Activated CD4-positive, alpha-beta T cell treated with anti-CD3 and anti-CD28 coated beads, Interleukin-2, Interleukin-4, amounts not matched to agents 100 ng/mL and 50 ng/mL, durations not matched to agents 16 hours and 8 hours (primary cell): ENCODE results near the gene NOL12.
"Not testable (repeated sequence)": the region's sequence is repeated elsewhere in the genome, so short reads cannot be mapped to it uniquely, and the experiment has no call there.

ENCODE experiments used
- DNase-seq: peaks from one replicate; pipeline ENCODE4 v3.0.0-alpha.2; 2020; ENCODE audit warnings: low spot score

Gene NOL12

DNA sequence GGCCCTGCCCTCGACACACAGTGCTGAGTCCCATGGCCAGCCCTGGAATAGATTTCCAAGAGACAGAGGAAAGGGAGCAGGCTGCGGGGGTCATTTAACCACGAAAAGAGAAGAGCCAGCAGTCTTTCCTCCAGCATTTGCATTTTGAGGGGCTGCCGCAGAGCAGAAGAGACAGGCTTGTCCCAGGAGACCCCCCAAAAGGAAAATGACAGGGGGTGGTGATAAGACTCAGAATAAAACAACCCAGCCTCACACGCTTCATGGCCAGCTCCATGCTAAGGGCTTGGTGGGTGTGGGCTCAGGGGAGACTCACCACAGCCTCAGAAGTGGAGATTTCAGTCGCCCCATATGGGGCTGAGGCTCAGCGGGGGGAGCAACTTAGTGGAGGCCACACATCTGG is 27.6 kb downstream of the NOL12 start:
- DNase-seq = no peak

DNA sequence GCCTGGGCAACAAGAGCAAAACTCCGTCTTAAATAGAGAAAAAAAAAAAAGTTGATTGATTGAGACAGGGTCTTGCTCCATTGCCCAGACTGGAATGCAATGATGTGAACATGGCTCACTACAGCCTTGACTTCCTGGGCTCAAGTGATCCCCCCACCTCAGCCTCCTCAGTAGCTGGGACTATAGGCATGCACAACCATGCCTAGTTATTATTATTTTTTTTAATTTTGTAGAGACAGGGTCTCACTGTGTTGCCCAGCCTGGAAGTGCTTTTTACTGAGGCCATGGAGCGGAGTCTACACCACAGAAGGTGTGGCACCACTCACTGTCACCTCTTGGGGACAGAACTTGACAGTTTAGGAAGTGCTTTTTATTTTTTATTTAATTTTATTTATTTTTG is 28.5 kb downstream of the NOL12 start:
- DNase-seq = no peak

- DNase-seq = no peak
Measured at GRCh38 chr22:37715760-37716159, 29.6 kb downstream of the NOL12 start.

GRCh38 chr22:37716708-37717107 is 30.6 kb downstream of the NOL12 start:
- no peak for DNase-seq

- DNase-seq = not testable (repeated sequence)
Measured at GRCh38 chr22:37717235-37717634, 31.1 kb downstream of the NOL12 start.

- DNase-seq = not testable (repeated sequence)
Measured at GRCh38 chr22:37717746-37718305, 31.7 kb downstream of the NOL12 start.

- DNase-seq = no peak
Measured at GRCh38 chr22:37725551-37726240, 39.6 kb downstream of the NOL12 start.

DNA sequence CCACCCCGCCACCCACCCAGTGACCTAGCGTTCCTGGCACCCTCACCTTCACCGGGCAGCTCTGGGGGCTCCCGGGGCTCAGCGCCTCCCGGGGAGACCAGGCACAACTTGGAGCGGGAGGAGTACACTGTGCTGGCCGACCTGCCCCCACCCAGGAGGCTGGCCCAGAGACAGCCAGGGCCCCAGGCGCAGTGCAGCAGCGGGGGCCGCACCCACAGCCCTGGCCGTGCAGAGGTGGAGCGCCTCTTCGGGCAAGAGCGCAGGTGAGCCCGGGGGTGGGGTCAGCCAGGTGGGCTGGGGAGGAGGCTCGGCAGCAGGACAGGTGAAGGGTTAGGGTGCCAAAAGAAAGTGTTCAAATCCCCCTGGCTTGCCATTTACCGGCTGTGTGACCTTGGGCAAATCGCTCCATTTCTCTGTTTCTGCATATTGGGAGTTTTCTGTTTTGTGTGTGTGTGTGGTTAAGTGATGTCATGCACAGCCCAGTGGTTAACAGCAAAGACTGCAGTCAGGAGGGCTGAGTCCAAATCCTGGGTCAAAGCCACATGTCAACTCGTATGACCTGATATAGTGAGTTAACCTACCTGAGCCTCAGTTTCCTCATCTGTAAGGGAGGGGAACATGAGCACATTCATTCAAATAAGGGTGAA is 40.2 kb downstream of the NOL12 start:
- DNase-seq = no peak

GRCh38 chr22:37728620-37729019 is 42.5 kb downstream of the NOL12 start:
- no peak for DNase-seq

DNA sequence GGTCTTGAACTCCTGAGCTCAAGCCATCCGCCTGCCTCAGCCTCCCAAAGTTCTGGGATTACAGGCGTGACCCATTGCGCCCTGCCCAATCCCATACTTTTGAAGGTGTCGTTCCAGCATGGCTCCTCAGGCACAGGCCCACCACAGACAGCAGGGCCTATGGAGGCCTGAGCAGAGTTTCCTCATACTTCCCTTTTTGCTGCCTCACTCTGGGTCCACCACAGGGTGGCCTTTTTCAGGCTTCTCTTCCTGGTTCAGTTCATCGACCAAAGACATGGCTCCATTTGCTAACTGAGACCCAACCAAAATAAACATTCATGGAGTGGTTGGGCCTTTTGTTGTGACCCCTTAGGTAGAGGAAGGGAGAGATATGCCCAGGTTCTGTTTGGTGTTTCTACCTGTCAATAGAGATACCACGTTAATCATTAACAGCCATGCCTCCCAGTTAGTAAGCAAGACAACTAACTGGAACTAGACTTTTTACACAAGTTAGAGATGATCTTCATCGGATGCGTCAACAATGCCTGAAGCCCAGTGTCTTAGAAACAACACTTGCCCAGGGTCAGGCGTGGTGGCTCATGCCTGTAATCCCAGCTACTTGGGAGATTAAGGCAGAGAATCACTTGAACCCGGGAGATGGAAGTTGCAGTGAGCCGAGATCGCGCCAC is 45.8 kb downstream of the NOL12 start:
- no peak for DNase-seq

- no peak for DNase-seq
Measured at GRCh38 chr22:37732699-37733607, 46.8 kb downstream of the NOL12 start.

GRCh38 chr22:37733625-37734401 is 47.7 kb downstream of the NOL12 start:
- DNase-seq = no peak

DNA sequence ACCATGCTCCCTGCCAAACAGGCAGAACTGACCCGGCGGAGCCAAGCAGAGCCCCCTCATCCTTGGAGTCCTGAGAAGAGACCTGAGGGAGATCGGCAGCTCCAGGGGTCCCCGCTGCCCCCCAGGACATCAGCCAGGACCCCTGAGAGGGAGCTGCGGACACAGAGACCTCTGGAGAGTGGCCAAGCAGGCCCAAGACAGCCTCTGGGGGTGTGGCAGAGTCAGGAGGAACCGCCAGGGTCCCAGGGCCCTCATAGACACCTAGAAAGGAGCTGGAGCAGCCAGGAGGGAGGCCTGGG is 48.2 kb downstream of the NOL12 start:
- no peak for DNase-seq

- no peak for DNase-seq
Measured at GRCh38 chr22:37734964-37735451, 48.9 kb downstream of the NOL12 start.

DNA sequence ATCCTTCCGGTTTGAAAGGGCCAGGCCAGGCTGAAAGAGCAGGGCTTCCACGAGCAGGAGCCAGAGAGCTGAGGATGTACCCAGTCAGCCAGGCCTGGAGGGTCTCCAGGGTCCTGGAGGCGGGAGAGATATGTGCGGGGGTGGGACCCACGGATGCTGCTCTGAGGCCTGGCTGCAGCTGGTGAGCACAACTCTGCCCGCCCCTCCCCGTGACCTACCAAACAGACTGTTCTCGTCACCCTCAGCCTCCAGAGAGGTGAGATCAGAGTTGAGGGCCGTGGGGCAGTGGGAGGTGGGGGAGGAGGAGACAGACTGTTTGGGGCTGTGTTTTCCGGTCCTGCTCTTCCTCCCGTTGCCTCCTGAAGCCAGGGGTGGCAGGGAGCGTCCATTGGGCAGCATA is 52.9 kb downstream of the NOL12 start:
- DNase-seq = no peak

GRCh38 chr22:37739611-37740049 is 53.5 kb downstream of the NOL12 start:
- no peak for DNase-seq

- no peak for DNase-seq
Measured at GRCh38 chr22:37740455-37741311, 54.5 kb downstream of the NOL12 start.

GRCh38 chr22:37741312-37741795 is 55.2 kb downstream of the NOL12 start:
- DNase-seq = no peak

GRCh38 chr22:37742376-37743171 is 56.4 kb downstream of the NOL12 start:
- no peak for DNase-seq
